Left forelimb (tissue), 1 donor: ENCODE data around the gene CMSS1.

ENCODE experiments used
- DNase-seq: peaks from one replicate; pipeline ENCODE4 v3.0.0-alpha.2; 2018; ENCODE audit warnings: low spot score

The CMSS1 gene

DNA sequence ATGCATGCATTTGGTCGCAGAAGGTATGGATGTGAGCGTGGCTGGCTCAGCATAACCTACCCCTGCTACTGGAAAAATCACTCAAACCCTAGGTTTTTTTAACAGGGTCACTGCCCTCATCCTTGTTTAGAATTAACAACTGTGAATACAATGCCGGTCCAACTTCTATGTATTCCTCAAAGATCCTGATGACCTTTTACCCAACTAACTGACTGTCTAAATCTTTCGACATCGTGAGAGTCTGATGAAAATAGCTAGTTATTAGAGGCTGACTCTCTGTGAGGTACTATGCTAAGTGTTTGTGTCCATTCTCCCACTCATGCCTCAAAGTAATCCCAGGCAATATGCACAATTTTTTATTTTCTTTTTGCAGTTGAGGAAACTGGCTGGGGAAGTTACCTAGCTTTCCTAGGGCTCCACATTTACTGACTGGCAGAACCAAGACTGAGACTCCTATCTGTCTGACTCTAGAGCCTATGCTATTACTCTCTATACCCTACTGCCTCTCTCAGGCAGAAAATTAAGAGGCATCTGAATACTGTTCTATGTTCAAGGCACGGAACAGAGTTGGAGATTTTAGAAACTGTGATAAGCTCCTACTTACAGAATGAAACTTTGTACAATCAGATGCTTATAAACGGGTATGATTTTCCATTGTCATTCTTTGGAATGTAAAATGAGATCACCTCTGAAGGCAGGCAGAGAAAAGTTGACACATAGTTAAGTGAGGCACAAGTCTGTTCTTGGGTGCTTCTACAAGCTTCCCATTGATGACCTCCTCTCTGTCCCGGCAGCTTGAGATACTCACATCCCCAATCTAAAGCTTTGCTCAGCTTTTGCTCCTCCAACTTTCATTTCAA, 240.3 kb downstream of the CMSS1 start:
- DNase-seq, result no peak

DNA sequence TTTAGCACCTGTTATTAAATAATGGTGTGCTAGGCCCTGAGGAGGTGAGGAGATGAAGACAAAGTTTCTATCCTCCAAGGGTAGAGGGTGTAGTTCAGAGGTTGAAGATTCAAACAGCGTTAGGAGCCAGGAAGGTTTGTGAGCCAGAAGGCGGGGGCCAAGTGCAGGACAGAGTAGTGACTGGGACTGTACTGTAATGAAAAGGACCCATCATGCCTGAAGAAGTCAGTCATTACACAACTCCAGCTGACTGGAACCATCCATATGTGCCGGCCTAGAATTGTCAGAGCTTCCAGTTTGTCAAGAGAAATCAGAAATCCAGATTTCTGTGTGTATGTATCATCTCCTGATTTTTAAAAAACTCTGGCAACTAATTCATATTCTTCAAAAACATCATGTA, 241.8 kb downstream of the CMSS1 start:
- no peak for DNase-seq

DNA sequence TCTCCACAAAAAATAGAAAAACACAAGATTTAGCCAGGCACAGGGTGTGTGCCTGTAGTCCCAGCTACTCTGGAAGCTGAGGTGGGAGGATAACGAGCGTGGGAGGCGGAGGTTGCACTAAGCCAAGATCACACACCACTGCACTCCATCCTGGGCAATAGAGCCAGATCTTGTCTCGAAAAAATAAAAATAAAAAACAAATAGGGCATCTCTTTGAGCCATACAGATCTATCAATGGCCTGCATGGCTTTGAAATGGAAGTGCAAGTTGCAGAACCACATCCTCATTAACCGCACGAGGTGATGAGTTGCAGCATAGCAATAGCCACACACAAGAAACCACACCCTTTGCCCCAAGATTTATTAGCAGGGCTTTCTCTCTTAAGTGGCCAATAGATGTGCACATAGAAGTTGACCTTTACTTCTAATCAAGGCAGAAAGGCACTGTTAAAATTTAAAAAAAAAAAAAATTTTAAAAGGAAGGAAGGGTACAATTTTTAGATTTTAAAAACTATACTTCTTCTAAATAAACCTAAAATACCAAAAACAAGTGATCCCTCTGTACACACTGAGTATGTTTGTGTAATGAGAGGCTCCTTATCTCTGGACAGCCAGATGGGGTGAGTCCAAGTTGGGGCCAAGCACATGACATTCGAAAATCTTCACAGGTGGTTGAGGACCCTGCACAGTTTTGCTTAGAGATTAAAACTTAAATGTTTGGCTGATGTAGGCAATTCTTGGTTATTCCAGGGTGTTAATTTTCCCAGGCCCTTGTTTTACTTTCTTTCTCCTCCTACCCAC, 243.2 kb downstream of the CMSS1 start:
- DNase-seq, result no peak

DNA sequence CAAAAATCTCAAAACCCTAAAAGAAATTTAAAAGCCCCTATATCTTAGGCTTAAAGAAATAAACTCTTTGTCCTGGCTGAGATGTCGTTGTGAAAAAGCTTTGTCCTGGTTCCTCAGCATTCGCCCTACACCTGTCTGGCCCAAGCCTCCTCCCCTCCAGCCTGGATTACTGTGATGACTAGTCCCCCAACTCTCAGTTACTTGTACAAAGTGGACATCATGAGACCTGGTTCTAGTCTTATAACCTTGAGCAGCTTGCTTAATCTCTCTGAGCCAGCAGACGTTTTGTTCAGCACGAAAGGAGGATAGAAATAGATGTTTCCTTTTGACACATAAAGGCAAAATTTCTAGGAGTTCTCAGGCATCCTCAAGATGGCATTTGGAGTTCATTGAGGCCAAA, 245.0 kb downstream of the CMSS1 start:
- no peak for DNase-seq

DNA sequence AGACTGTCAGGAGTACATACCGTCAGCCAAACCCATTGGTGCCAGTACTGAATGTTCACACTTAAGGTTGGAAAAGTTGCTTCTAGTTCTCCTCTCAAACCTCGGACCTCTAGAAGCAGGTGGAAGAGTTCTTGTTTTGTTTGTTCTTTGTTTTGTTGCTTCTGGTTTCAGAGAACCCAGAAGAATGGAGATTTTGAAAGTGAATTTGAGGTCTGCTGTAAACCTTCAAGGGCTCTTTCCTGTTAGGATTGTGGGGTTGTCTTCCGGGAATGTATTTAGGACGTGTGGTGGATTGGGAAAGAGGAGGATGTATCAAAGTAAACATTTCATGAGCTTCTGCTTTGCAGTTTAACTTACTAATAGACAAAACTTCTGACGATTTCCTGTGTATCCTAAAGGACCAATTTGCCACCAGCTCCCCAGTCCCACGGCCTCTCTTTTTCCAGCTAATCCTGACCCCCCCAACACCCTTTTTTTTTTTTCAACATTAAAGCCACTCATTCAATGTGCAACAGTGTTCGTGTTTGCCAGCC, 246.3 kb downstream of the CMSS1 start:
- DNase-seq, result no peak

DNA sequence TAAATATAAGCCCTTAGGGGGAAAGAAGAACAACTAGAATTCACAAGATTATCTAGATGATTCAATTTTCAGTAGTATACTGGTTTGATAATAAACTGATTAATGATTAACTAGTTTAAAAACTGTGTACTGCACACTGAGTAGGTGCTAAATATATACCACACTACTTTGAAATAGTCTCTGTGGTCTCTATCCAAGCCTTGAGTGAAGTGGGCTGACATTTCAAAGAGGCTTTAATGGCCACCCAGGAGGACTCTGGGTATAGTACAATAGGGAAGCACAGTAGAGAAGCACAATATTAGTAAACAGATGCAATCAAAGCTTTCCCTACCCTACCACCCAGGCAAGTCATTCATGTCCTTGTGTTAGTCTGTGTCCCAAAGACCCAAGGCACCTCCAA, 249.9 kb downstream of the CMSS1 start:
- DNase-seq, result no peak

DNA sequence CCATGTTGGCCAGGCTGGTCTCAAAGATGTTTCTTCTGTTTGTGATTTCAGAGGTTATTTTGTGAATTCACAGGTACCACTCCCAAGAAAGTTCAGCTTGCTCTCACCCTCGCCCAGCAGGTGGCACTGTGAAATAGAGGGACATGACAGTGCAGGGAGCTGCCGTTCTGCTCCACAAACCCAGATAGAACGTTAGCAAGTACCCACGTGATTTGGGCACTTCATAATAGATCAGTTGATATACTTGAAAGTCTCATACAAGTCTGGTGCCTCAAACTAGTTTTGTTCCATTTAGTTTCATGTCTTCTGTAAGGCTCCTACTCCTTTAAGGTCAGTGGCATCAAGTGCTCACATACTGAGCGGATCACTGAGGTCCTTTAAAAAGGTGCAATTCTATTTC, 251.2 kb downstream of the CMSS1 start:
- DNase-seq, result peak; percentile 72

DNA sequence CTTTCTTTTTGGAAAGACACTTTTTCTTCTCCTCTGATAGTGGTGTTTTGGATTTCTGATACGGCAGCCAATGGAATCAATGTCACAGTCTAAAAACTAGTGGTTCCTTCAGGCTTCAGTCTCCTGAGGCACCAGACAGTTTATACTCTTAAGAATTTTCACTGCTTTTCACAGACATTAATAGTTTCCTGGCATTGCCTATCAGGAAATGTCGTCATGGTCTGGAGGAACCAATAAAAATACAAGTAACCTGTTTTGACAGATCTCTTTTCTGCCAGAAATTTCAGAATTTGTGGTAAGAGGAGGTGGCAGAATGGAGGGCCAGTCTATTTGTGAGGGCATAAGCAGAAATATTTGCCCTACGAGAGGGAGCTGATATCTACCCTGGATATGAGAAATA, 251.8 kb downstream of the CMSS1 start:
- no peak for DNase-seq

DNA sequence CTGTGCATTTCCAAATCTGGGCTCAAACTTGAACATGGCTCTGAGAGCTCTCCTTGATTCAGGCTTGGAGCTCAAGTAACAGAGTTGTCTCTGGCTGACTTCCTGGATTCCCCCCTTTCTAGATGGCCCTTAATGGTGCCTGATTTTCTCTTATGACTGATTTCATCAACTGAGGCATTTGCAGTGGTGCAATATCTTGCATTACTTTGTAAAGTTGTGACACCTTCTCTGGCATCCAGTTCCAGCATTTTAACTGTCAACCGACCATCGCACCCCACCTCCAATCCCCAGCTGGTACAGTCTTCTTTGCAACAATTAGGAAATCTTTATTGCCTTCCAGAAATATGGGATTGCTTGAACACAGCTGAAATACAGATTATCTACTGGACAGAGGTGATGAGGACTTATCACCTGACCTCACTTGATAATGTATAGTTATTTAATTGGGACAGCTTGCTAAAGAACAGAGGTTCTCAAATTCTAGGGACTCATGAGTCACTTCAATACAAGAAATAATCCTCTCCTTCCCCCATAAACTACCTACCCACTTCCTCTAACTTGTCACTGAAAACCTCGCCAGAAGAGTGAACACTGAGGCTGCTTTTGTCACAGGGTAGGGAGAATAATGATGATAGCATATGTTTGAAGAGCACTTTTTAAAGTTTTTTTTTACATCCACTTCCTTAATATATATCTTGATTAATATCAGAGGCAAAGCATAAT, 254.8 kb downstream of the CMSS1 start:
- no peak for DNase-seq

DNA sequence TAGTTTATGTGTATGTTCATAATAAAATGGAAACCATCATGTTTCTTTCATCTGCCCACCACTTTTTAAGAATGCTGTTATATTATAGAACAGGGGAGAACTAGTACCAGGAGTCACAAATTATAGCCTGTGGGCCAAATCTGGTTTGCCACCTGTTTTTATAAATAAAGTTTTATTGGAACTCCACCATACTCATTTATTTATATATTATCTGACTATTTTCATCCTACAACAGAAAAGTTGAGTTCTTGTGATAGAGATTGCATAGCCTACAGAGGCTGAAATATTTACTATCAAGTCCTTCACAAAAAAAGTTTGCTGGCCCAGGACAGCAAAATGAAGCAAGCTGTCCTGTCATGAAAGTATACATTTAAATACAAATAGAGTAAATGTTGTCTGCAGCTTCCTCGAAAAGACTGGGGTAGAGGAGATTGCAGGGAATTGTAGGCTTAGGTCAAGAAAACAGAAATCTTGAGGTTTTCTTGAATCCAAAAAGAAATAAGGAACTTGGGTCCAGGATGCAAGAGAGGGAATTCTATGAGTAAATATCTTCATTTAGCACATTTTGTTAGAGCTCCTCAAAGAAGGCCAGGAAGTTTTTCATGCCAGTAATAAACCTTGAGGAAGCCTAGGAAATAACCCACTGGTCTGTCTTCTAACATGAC, 255.5 kb downstream of the CMSS1 start:
- no peak for DNase-seq

DNA sequence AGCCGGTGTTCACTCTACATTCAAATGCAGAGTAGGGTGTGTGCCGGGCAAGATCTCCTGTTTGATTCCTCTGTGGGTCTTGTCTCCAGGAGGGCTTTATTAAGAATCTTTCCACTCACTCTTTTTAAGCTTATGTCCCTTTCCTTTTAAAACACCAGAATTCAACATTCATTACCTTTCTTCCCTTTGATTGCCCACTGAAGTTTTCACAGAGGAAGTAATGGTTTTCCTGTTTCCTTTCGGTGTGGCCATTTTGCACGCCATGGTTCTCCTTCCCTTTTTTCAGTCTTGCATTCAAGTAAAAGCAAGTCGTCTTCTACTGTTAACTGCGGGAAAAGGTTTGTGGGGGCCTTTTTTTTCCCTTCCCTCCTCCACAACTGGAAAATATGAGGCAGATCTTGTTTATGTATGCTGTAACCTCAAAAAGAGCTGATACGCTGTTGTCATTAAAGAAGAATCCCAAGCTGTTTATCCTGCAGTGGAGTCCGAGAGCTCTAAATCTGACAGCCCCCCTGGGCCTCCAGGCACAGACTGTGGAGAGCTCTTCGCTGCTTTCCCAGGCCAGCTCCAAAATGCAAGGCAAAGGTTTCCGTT, 256.1 kb downstream of the CMSS1 start:
- peak; percentile 69 for DNase-seq

DNA sequence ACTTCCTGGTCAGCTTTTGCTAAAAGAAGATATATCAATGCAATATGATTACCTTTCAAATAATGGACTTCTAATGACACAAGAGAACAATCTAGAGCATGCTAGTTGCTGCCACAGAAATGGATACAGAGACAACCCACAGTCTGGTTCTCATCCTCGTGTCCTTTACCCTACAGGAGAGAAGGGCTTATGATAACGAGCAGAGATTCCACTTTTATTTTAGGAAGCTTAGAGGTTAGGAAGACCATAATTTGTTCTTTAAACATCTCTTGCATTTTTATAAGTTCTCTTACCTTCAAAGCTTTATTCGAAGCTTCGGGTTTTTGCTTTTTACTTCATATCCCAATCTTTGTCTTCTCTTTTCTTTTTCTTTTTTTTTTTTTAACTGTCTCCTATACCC, 257.5 kb downstream of the CMSS1 start:
- DNase-seq, result no peak

DNA sequence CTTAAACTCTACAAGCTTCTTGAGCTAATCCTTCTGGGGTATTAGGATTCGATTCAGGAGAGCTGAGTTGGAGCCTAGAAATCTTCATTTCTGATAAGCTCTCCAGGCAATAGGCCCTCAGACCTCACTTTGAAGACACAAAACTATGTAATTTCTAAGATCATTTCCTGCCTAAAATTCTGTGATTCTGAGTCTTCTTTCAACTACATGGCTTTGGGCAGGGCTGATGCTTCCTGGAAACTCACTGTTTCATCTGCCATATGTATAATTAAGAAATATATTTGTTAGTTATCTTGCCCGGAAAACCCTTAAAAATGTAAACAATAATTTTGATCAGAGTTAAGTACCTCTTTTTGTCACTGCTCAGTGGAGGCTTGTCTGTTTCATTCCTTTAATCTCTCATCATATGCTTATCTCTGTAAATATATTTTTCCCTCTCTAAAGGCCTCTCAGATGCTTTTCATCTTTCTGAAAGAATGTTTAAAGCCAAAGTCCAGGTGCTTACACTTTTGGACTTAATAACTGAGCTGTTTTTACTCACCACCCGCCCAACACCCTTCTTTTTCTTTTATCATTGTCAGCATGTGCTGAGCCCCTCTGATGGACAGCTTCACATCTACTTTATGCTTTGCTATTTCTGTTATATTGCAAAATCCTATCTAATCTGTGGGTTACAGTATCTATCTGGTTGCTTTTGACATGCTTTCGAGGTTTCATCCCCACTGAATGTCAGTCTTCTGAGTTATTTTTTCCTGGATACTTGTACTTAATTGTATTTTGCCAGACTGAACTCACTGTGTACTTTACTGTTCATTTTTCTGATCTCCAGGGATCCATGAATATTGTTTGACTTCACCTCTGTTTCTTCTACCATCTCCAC, 258.4 kb downstream of the CMSS1 start:
- DNase-seq, result no peak

DNA sequence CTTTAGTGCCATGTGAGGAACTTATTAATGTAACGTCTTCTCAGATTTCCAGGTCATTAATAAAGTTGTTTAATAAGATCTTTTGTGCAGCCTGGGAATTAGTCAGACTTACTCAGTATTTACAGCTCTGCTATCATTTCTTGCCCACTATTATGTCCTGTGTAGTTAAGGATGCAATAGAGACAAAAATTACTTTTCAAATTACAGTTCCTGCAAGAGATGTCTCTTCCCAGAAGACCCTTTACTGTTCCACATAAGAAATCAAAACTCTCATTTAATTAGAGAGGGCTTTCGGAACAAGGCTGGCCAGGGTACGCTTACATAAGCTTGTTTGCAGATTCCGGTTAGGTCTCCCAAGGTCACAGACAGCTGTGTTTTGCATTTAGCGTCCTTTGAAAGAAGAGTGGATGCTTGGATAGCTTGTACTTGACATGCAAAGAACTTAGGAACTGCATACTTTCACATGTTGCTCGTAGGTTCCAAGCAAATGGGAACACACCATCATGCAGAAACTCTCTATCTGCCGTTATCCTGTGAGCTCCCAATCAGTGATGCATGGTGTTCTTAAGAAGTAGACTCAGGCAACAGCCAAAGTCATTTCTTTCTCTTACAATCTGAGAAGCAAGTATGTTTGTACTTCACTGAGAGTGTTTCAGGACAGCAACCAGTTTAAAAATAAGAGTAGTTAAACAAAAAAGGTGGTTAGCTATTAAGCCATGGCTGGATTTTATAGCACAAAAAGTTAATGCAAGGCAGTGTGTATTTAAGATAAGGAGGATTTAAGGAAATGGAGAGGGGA, 259.3 kb downstream of the CMSS1 start:
- no peak for DNase-seq

DNA sequence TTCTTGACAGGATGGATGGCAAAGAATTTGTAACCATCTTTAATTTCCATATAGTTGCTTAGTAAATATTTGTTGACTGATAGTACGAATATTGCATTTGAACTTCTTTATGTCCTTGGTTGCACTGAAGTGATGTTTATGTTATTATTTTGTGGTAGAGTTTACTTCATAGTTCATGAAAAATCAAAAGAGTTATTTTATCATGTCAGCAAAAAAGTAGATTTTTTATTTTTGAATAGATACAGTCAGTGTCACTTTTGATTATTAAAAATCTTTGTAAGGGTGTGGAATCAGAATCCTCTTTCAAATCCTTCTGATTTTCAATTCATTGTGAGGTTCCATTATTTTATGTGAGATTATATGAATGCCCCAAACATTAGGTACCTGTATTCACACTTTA, 261.7 kb downstream of the CMSS1 start:
- DNase-seq, result no peak

DNA sequence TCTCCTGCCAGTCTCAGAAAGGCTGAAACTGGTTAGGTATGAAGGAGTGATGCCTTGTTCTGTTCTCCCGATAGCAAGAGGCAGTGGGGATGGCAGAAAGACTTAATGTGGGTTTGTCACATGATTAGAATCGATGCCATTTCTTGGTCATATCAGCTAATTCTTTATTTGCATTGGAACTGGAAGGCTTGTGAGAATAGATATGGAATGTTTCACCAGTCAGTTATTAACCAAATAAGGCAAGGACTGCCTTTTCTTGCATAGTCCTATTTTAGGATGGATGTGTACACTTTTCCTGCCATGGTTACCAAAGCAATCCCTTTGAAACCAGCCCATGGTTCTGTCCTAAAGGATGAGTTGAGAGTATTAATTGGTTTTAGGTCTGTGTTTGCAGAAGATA, 262.9 kb downstream of the CMSS1 start:
- DNase-seq, result no peak

DNA sequence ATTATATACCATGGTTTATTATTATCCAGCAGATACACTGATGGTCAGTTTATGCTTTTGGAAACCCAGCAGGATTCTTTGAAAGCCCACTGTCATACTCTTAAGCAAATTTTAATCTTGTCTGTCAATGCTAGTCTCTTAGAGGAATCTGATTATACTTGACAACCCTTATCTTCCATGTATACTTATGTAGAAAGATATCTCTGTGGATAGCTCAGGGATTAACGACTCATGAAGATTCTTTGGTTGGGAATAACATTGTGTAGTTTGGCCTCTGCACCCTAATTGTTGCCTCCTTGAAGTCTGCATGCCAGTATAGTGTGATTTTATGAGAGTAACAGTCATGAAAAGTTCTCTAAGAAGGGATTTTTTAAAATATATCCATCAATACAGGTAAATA, 263.6 kb downstream of the CMSS1 start:
- DNase-seq, result no peak

DNA sequence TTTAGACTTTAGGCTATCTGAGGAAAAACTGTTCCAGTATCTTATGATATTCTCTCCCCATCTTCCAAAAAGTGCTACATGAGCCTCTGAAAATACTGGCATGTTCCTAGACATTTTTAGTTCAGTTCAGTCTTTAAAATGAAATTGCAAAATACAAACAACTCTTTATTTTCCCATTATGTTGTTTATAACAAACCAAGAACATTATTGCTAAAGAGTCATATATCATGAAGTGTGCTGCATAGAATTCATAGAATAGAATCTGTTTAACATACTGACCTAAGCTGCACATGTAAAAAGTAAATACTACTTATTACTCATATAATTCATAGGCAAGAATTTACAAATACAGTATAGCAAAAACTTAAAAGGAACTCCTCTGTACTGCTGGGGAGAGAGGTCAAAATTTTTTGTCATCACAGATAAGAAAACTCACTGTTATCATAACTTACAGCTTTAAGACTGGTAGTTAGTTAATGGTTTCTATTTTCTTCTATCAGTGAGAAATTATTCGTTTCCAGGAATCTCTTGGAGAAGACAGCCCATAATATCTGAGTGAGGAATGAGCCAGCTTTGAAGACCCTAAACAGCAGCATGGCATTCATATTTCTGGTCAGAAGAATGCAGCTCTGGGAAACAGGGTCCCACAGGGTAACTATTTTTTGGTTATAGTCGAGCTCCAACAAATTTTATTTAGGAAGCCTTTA, 264.5 kb downstream of the CMSS1 start:
- DNase-seq, result no peak

DNA sequence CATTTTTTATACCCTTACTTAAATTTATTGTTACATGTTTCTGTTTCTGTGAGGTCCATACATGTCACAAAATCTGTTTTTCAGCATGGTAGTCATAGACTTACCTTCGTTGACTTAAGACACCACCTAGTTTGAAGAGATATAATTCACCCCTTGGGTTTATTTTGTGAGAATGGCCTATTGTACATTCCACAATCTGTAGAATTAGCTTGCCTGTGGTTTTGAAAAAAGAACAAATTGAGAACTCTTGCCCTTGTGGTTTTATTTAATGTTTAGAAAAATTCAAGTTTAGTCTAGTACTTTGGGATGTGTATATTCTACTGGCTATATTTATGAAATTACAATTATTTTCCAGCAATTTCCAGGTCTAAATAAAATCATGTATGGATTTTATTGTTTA, 265.1 kb downstream of the CMSS1 start:
- DNase-seq, result no peak
